ENCODE data around the gene GRPEL1.

The GRPEL1 gene

GRCh38 chr4:7044137-7044930 is 23.5 kb downstream of the GRPEL1 start:
- Histone ChIP-seq H3K27ac (replicated peaks) (peak overlapping the region; percentile 91), H3K4me3 (replicated peaks; ENCODE audit: insufficient read depth, low read length) (peak overlapping the region; percentile 86), H3K27me3 (ENCODE audit: insufficient read depth, poor library complexity, severe bottlenecking) (no peaks in the 10 kb centered on the region)
- TF ChIP-seq CTCF (IDR thresholded peaks at IDR 0.05; ENCODE audit: insufficient read depth, low read length) = no peak
- TF ChIP-seq POLR2AphosphoS5 (IDR thresholded peaks at IDR 0.05; ENCODE audit: low read depth) = no peak
- TF ChIP-seq SPI1 (IDR thresholded peaks at IDR 0.05; ENCODE audit: borderline replicate concordance, low read depth) = no peak
- no peak for TF ChIP-seq GABPA (IDR thresholded peaks at IDR 0.05; ENCODE audit: low read depth)
- TF ChIP-seq REST (IDR thresholded peaks at IDR 0.05; ENCODE audit: insufficient replicate concordance, low read depth) = no peak
- DNase-seq (ENCODE audit: low read depth in 1 of 2, low spot score in 1 of 2) = no peak

- TF ChIP-seq SPI1 (IDR thresholded peaks at IDR 0.05; ENCODE audit: borderline replicate concordance, low read depth) = no peak
- no peak for TF ChIP-seq POLR2AphosphoS5 (IDR thresholded peaks at IDR 0.05; ENCODE audit: low read depth)
- no peak for TF ChIP-seq CTCF (IDR thresholded peaks at IDR 0.05; ENCODE audit: insufficient read depth, low read length)
- no peak for TF ChIP-seq REST (IDR thresholded peaks at IDR 0.05; ENCODE audit: insufficient replicate concordance, low read depth)
- TF ChIP-seq GABPA (IDR thresholded peaks at IDR 0.05; ENCODE audit: low read depth) = no peak
- no peak for DNase-seq (ENCODE audit: low read depth in 1 of 2, low spot score in 1 of 2)
Observed at GRCh38 chr4:7043284-7044136, 24.4 kb downstream of the GRPEL1 start, which contains the start of gene TADA2B. TADA2B (plus strand) TSS chr4:7043372; CDS start chr4:7043580, 208 bp downstream.

DNA sequence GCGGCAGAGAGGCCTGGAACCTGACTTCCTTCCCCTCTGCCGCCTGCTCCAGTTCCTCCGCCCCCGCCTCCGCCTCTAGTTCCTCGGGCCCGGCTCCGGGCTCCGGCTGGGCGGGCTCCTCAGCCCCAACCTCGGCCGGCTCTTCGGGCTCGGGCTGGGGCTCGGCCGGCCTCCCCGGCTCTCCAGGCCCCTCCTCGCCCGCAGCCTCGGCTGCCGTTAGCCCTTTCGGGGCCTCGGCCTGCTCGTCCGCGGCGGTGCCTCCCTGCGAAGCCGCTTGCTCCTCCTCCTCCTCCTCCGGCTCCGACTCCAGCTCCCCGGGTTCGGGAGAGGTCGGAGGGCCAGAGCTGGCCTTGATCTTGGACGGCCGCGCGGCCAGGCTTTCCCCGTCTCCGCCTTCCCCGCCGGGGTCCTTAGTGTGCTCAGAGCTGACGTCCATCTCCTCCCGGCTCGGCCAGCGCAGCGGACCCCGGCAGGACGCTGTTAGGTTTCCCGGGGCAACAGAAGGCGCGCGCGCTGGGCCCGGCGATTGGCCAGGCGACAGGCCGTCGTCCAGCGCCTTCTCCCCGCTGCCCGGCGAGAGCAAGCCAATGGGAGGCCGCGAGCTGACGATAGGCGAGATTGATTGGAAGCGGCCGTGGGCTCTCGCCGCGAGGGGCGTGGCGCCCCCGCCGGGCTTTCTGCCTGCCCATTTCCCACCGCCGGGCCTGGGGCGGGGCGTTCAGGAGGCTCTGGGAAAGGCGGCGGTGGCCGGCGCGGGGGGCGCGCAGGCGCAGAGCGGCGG is 25.2 kb downstream of the GRPEL1 start:
- TF ChIP-seq REST (IDR thresholded peaks at IDR 0.05; ENCODE audit: insufficient replicate concordance, low read depth) (no peak), SPI1 (IDR thresholded peaks at IDR 0.05; ENCODE audit: borderline replicate concordance, low read depth) (peak; percentile 80)
- DNase-seq (ENCODE audit: low read depth in 1 of 2, low spot score in 1 of 2) = peak; percentile 86 to 96
- H3K4me3 ChIP-seq (replicated peaks; ENCODE audit: insufficient read depth, low read length) = peak overlapping the region; percentile 90
- peak overlapping the region; percentile 64 for H3K27ac ChIP-seq (replicated peaks)
- H3K27me3 ChIP-seq (ENCODE audit: insufficient read depth, poor library complexity, severe bottlenecking) = no peaks in the 10 kb centered on the region

More at GRCh38 chr4:7043284-7044136, 24.4 kb downstream of the GRPEL1 start, which contains the start of gene TADA2B:
- no peaks in the 10 kb centered on the region for H3K27me3 ChIP-seq (ENCODE audit: insufficient read depth, poor library complexity, severe bottlenecking)
- H3K27ac ChIP-seq (replicated peaks) = peak within 1 kb of the TSS; percentile 91
- H3K4me3 ChIP-seq (replicated peaks; ENCODE audit: insufficient read depth, low read length) = peak within 1 kb of the TSS; percentile 90

All from HL-60 (cell line).